ENCODE results near the gene P2RX7.

DNA sequence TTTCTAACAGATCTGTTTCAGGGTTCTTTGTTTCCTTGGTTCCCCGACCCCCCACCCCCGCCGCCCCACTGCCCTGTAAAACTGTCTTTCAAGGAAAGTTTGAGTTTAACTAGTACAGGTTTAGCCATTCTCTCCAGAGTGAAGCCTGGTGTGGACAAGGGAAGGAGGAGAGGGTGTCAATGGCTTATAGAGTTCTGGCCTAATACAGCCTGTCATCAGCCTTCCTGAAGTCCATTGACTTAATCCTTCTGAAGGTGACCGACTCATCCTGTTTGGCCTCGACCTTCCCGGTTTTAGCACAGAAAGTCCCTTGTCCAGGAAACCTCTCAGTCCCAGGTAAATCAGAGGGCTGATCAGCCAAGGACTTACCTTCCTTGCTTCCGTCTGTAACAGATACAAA lies 66.3 kb downstream of the P2RX7 start:
- TF ChIP-seq, protein P1, sequence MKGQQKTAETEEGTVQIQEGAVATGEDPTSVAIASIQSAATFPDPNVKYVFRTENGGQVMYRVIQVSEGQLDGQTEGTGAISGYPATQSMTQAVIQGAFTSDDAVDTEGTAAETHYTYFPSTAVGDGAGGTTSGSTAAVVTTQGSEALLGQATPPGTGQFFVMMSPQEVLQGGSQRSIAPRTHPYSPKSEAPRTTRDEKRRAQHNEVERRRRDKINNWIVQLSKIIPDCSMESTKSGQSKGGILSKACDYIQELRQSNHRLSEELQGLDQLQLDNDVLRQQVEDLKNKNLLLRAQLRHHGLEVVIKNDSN (IDR thresholded peaks at IDR 0.05), result no peak
- TF ChIP-seq, protein P2, sequence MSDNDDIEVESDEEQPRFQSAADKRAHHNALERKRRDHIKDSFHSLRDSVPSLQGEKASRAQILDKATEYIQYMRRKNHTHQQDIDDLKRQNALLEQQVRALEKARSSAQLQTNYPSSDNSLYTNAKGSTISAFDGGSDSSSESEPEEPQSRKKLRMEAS (IDR thresholded peaks at IDR 0.05), result no peak
- TF ChIP-seq YY1 (IDR thresholded peaks at IDR 0.05; ENCODE audit: low read depth) (no peak), CREB1 (IDR thresholded peaks at IDR 0.05; ENCODE audit: low read depth) (no peak), EP300 (IDR thresholded peaks at IDR 0.05; ENCODE audit: borderline replicate concordance) (no peak), NFIC (IDR thresholded peaks at IDR 0.05) (no peak)
